ENCODE measurements around the gene CLDN10.
"Not testable (repeated sequence)": the region's sequence is repeated elsewhere in the genome, so short reads cannot be mapped to it uniquely, and the experiment has no call there.

CLDN10 gene

DNA sequence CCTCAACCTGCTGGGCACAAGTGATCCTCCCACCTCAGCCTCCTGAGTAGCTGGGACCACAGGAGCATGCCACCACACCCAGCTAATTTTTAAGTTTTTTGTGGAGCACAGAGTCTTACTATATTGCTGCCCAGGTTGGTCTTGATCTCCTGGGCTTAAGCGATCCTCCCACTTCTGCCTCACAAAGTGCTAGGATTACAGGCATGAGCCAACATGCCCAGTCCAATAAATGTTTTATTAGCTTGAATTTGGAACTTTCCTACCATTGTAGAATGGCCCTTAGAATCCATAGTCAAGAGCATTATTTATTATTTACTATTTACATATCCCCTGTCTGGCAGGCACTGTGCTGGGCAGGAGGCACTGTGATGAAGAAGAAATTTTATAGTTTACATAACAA, 39.6 kb upstream of the CLDN10 start:
- H3K4me2 ChIP-seq (ENCODE audit: low read length) = no peak overlapping the region
- no peaks in the 10 kb centered on the region for H3K9me3 ChIP-seq (ENCODE audit: low read length)
- H3K79me2 ChIP-seq (ENCODE audit: insufficient read depth, low read length) = no peaks in the 10 kb centered on the region
- no peaks in the 10 kb centered on the region for H3K36me3 ChIP-seq (ENCODE audit: insufficient read depth, low read length)
- no peak overlapping the region for H3K9ac ChIP-seq (ENCODE audit: low read length)
- no peak overlapping the region for H2AFZ ChIP-seq (ENCODE audit: low read length)
- no peaks in the 10 kb centered on the region for H3K27me3 ChIP-seq (ENCODE audit: insufficient read depth, low read length)
- H3K9me2 ChIP-seq (ENCODE audit: low read depth, low read length) = no peaks in the 10 kb centered on the region
- TF ChIP-seq EZH2 (IDR thresholded peaks at IDR 0.05; ENCODE audit: borderline replicate concordance, low read length) (no peak), CTCF (IDR thresholded peaks at IDR 0.05; ENCODE audit: low read length) (no peak)
- no peaks in the 10 kb centered on the region for H4K20me1 ChIP-seq (ENCODE audit: insufficient read depth, low read length)
- H3K4me3 ChIP-seq (ENCODE audit: low read depth, low read length, poor library complexity, severe bottlenecking) = no peak overlapping the region
- no peak overlapping the region for H3K27ac ChIP-seq (ENCODE audit: low read depth, low read length, poor library complexity, severe bottlenecking)
- H3K4me1 ChIP-seq (ENCODE audit: insufficient read depth, low read length, severe bottlenecking) = no peaks in the 10 kb centered on the region
- H3F3A ChIP-seq (ENCODE audit: insufficient read depth, low read length) = no peaks in the 10 kb centered on the region

- not testable (repeated sequence) for H3K9me2 ChIP-seq (ENCODE audit: low read depth, low read length); H3K9ac ChIP-seq (ENCODE audit: low read length); H2AFZ ChIP-seq (ENCODE audit: low read length); H3K9me3 ChIP-seq (ENCODE audit: low read length); H3K36me3 ChIP-seq (ENCODE audit: insufficient read depth, low read length); H3K79me2 ChIP-seq (ENCODE audit: insufficient read depth, low read length); H3K27me3 ChIP-seq (ENCODE audit: insufficient read depth, low read length); H3K27ac ChIP-seq (ENCODE audit: low read depth, low read length, poor library complexity, severe bottlenecking); H3K4me1 ChIP-seq (ENCODE audit: insufficient read depth, low read length, severe bottlenecking); H3F3A ChIP-seq (ENCODE audit: insufficient read depth, low read length); H3K4me2 ChIP-seq (ENCODE audit: low read length); H4K20me1 ChIP-seq (ENCODE audit: insufficient read depth, low read length); H3K4me3 ChIP-seq (ENCODE audit: low read depth, low read length, poor library complexity, severe bottlenecking)
Measured at GRCh38 chr13:95515606-95516005, 36.9 kb upstream of the CLDN10 start.

GRCh38 chr13:95516021-95516420, 36.5 kb upstream of the CLDN10 start:
- no peak for TF ChIP-seq CTCF (IDR thresholded peaks at IDR 0.05; ENCODE audit: low read length)
- TF ChIP-seq EZH2 (IDR thresholded peaks at IDR 0.05; ENCODE audit: borderline replicate concordance, low read length) = no peak
- Histone ChIP-seq H3K4me3 (ENCODE audit: low read depth, low read length, poor library complexity, severe bottlenecking) (no peak overlapping the region), H2AFZ (ENCODE audit: low read length) (no peak overlapping the region), H3K9ac (ENCODE audit: low read length) (no peak overlapping the region), H3K4me2 (ENCODE audit: low read length) (no peak overlapping the region), H3K4me1 (ENCODE audit: insufficient read depth, low read length, severe bottlenecking) (no peaks in the 10 kb centered on the region), H3K27ac (ENCODE audit: low read depth, low read length, poor library complexity, severe bottlenecking) (no peak overlapping the region), H4K20me1 (ENCODE audit: insufficient read depth, low read length) (no peaks in the 10 kb centered on the region), H3K36me3 (ENCODE audit: insufficient read depth, low read length) (no peaks in the 10 kb centered on the region), H3K9me2 (ENCODE audit: low read depth, low read length) (no peaks in the 10 kb centered on the region), H3F3A (ENCODE audit: insufficient read depth, low read length) (no peaks in the 10 kb centered on the region), H3K9me3 (ENCODE audit: low read length) (no peaks in the 10 kb centered on the region), H3K79me2 (ENCODE audit: insufficient read depth, low read length) (no peaks in the 10 kb centered on the region), H3K27me3 (ENCODE audit: insufficient read depth, low read length) (no peaks in the 10 kb centered on the region)

DNA sequence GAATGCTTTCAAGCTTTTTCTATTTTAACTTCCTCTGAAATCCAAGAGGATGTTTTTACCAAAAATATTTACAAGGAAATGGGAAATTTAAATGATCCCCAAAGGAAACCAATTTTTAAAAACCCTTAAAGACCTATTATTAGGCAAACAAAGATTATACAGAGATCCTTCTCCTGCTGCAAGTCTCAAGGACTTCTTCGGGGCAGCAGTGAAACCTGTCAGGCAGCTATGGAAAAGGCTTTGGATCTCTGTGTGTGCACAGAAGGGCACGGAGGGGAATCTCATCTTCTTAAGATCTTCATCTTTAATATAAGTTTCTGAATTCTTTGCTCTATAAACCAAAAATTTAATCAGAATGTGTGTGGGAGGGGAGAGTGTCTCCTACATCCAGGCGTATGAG, 36.0 kb upstream of the CLDN10 start:
- no peaks in the 10 kb centered on the region for H3K79me2 ChIP-seq (ENCODE audit: insufficient read depth, low read length)
- no peak overlapping the region for H3K9ac ChIP-seq (ENCODE audit: low read length)
- no peaks in the 10 kb centered on the region for H3K9me2 ChIP-seq (ENCODE audit: low read depth, low read length)
- no peak overlapping the region for H3K4me3 ChIP-seq (ENCODE audit: low read depth, low read length, poor library complexity, severe bottlenecking)
- H2AFZ ChIP-seq (ENCODE audit: low read length) = no peak overlapping the region
- no peaks in the 10 kb centered on the region for H3K36me3 ChIP-seq (ENCODE audit: insufficient read depth, low read length)
- H3K9me3 ChIP-seq (ENCODE audit: low read length) = no peaks in the 10 kb centered on the region
- H3K4me1 ChIP-seq (ENCODE audit: insufficient read depth, low read length, severe bottlenecking) = no peaks in the 10 kb centered on the region
- H3K27me3 ChIP-seq (ENCODE audit: insufficient read depth, low read length) = no peaks in the 10 kb centered on the region
- H4K20me1 ChIP-seq (ENCODE audit: insufficient read depth, low read length) = no peaks in the 10 kb centered on the region
- no peak overlapping the region for H3K4me2 ChIP-seq (ENCODE audit: low read length)
- TF ChIP-seq EZH2 (IDR thresholded peaks at IDR 0.05; ENCODE audit: borderline replicate concordance, low read length) (no peak), CTCF (IDR thresholded peaks at IDR 0.05; ENCODE audit: low read length) (no peak)
- H3K27ac ChIP-seq (ENCODE audit: low read depth, low read length, poor library complexity, severe bottlenecking) = no peak overlapping the region
- H3F3A ChIP-seq (ENCODE audit: insufficient read depth, low read length) = no peaks in the 10 kb centered on the region
